Lower leg skin (tissue), 4 donors: Measurements from ENCODE around the gene COL4A6. TPM values are rescaled to one million over a fixed set of nuclear protein-coding genes. Genes with fewer than 3 reads are reported as not detected.
A peak's percentile ranks its signal among the peaks of the same experiment; 100 is the strongest.

ENCODE experiments used
- DNase-seq, 2 donors: peaks; one replicate each; pipeline ENCODE4 v3.0.0-alpha.2; 2019; ENCODE audit warnings: low spot score in 2 of 2
- H3K4me3 ChIP-seq: fragments of 200-600 bp; sonication (generic); 2 replicates; pipeline ENCODE4 v1.5.1; 2017; ENCODE audit warnings: mild to moderate bottlenecking, low read depth; ENCODE audit not compliant: poor library complexity, severe bottlenecking
- POLR2A ChIP-seq, 2 donors: fragments of 450-650 bp; IDR thresholded peaks; one replicate each; pipeline ENCODE4 v1.6.1; 2016 to 2017; ENCODE audit warnings: antibody characterized with exemption in 2 of 2, mild to moderate bottlenecking in 1 of 2, moderate library complexity in 1 of 2
- WGBS, 2 donors: methylation state at CpG; one replicate each; pipeline ENCODE4 v1.1.5; 2018; 5-methylcytosine and 5-hydroxymethylcytosine counted together
- intact Hi-C: fragments of 100-400 bp; cut with DNase I; formaldehyde crosslinking; loops from one replicate; pipeline ENCODE4 v1.15.0; 2023; ENCODE audit warnings: low total_unique reads
- total RNA-seq, 4 donors: library from RNA; depleted of rRNA; stranded (reverse); fragments of >200 nt; gene quantifications; one replicate each; pipeline ENCODE4 v1.1.0, GENCODE V29; 2016
- TF ChIP-seq, protein P1 (sequence below), 3 donors: fragments of 450-650 bp; IDR thresholded peaks; one replicate each; pipeline ENCODE4 v1.5.1; 2016; ENCODE audit warnings: antibody characterized with exemption in 3 of 3, mild to moderate bottlenecking in 3 of 3, moderate library complexity in 2 of 3

The COL4A6 gene
- total RNA-seq, 4 donors from 2014 or later, result 9.4 to 15.3 (median 11.6) TPM

DNA sequence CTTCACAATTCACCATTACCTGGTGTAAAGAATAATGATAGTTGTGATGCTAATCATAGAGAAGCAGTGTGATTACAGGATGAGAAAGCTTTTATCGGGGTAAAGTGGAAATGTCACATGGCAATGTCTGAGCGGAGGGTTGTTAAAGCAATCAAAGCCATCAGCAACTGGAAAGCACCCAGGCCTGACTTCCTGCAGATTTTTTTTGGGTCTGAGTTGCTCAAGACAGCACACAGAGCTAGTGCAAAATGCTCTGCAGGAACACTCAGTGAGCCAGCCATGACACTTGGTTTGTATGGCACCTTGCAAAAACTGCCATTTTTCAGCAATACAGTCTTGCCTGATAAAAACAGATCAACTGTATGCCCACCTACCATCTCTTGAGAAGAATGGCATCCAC lies 152.9 kb downstream of the COL4A6 start:
- TF ChIP-seq, protein P1, sequence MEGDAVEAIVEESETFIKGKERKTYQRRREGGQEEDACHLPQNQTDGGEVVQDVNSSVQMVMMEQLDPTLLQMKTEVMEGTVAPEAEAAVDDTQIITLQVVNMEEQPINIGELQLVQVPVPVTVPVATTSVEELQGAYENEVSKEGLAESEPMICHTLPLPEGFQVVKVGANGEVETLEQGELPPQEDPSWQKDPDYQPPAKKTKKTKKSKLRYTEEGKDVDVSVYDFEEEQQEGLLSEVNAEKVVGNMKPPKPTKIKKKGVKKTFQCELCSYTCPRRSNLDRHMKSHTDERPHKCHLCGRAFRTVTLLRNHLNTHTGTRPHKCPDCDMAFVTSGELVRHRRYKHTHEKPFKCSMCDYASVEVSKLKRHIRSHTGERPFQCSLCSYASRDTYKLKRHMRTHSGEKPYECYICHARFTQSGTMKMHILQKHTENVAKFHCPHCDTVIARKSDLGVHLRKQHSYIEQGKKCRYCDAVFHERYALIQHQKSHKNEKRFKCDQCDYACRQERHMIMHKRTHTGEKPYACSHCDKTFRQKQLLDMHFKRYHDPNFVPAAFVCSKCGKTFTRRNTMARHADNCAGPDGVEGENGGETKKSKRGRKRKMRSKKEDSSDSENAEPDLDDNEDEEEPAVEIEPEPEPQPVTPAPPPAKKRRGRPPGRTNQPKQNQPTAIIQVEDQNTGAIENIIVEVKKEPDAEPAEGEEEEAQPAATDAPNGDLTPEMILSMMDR (IDR thresholded peaks at IDR 0.05), result no peak
- no peak for TF ChIP-seq POLR2A (IDR thresholded peaks at IDR 0.05)
- H3K4me3 ChIP-seq, result no peak overlapping the region
- intact Hi-C loops, result no loop called here
- DNase-seq, result no peak
- WGBS, 2 donors, result 46 to 47% methylated on average over 2 of the region's 2 CpGs

DNA sequence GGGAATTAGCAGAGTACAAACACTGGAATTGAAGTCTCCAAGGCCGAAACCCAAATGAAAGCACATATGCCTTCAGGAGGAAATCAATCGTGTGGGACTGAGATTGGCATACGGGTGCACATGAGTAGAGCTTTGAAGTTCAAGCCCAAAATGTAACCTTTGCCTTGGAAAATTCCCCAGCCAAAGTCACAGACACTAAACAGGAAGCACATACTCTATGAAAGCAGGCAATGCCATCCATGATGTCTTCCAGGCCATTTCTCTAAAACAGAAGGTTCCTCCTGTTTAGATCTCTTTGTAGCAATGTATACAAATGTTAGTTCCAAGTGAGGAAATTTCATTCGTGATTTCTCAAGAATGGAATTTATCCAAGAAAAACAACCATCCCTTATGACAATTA lies 162.5 kb downstream of the COL4A6 start:
- 56 to 73% methylated on average over 4 of the region's 4 CpGs for WGBS, 2 donors
- no peak for DNase-seq
- no peak for TF ChIP-seq POLR2A (IDR thresholded peaks at IDR 0.05)
- TF ChIP-seq, protein P1 (IDR thresholded peaks at IDR 0.05), result no peak
- intact Hi-C loops, result no loop called here
- no peak overlapping the region for H3K4me3 ChIP-seq

DNA sequence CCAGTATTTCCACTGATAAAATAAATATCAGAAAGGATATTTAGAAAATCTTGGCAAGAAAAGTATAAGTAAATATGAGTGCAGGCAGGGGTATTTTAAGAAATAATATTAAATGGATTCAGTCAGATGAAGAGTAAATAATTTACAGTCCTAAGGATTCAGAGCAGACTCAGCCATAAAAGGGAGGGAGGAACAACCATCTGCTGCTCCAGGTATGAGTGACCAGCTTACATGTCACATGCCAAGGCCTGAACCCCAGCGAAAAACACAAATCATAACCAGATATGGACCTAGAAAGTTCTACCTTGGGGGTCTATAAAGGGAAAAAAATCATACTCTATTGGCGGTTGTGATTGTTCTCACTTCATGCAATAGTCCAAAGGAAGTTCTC lies 166.8 kb downstream of the COL4A6 start:
- no peak overlapping the region for H3K4me3 ChIP-seq
- TF ChIP-seq, protein P1 (IDR thresholded peaks at IDR 0.05), result no peak
- TF ChIP-seq POLR2A (IDR thresholded peaks at IDR 0.05), result no peak
- intact Hi-C loops, result no loop called here
- WGBS, 2 donors, result 42 to 43% methylated on average over 2 of the region's 2 CpGs
- DNase-seq, result no peak

DNA sequence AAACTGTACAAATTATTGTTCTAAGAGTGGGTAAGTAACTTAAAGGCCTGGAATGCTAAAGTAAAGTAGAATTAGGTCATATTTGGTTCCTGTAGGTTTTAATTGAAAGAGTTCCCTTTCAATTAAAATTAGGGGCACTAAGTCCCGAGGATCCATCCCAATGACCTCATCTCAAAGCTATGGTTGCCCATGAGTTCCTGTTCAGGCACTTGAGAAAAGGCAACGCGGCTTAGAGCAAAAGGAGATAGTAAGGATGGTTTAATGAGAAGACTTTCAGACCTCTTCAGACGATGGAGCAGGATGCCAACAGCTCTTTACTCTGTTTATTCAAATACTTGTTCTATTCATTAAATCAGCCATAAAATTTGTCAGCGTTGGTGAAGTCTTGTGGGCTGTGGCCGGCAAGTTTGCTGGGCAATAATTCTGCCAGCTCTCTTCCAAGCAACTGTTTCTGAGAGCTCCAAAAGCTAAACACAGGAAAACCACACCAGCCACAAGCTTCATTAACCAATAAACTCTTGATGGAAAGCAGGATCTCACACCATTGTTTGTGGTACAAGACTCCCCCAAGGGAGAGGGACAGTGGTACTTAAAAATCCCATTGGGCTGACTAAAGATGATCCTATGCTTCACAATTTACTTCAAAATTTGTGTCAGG lies 167.4 kb downstream of the COL4A6 start:
- H3K4me3 ChIP-seq, result no peak overlapping the region
- WGBS, 2 donors, result 19 to 33% methylated on average over 6 of the region's 6 CpGs
- no peak for DNase-seq
- intact Hi-C loops, result no loop called here
- TF ChIP-seq POLR2A (IDR thresholded peaks at IDR 0.05), result no peak
- TF ChIP-seq, protein P1 (IDR thresholded peaks at IDR 0.05), result no peak

DNA sequence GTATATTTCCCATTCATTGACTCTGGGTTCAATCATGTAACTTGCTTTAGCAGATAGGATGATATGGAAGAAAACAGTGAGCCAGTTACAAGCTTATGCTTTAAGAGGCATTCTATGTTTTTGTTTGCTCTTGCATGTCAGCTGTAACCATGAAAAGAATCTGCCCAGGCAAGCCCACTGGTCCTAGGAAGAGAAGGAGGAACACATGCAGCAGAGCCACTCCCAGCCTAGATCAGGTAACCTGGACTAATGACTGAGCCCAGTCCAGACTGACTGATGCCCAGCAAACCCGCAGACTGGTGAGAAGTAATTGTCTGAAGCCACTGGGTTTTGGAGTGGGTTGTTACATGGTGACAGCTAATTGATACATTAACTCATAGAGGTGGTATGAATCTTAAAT lies 167.9 kb downstream of the COL4A6 start:
- WGBS, 2 donors, result 50 to 57% methylated on average over 1 of the region's 1 CpG
- DNase-seq, result peak in 1 of 2 donors; percentile 13
- TF ChIP-seq, protein P1 (IDR thresholded peaks at IDR 0.05), result no peak
- no peak for TF ChIP-seq POLR2A (IDR thresholded peaks at IDR 0.05)
- H3K4me3 ChIP-seq, result no peak overlapping the region
- intact Hi-C loops, result no loop called here
